SK-N-SH treated with all-trans-retinoic acid at 6 μM for 48 hours (cell line): Measurements from ENCODE around the gene TOP3A.

ENCODE experiments used
- ATAC-seq: fragments of 200-7000 bp; cut with Tn5 transposase; 3 replicates; pipeline ENCODE4 v1.9.1; 2020; ENCODE audit warnings: mild to moderate bottlenecking, moderate library complexity
- ARNTL ChIP-seq: fragments of 450-650 bp; formaldehyde crosslinking; IDR thresholded peaks from 2 replicates; pipeline ENCODE4 v1.5.0; 2020; ENCODE audit warnings: low read depth, mild to moderate bottlenecking, moderate library complexity, borderline replicate concordance
- BACH2 ChIP-seq: fragments of 250-450 bp; sonication (Bioruptor Pico); IDR thresholded peaks from 2 replicates; pipeline ENCODE4 v1.9.0; 2021; ENCODE audit warnings: mild to moderate bottlenecking, borderline replicate concordance
- CSDC2 ChIP-seq: fragments of 250-450 bp; sonication (Bioruptor Pico); IDR thresholded peaks from 2 replicates; pipeline ENCODE4 v1.5.0; 2020; ENCODE audit warnings: mild to moderate bottlenecking, moderate library complexity
- ESRRG ChIP-seq: fragments of 250-450 bp; sonication (Bioruptor Pico); IDR thresholded peaks from 2 replicates; pipeline ENCODE4 v1.6.1; 2021; ENCODE audit warnings: mild to moderate bottlenecking
- GLIS3 ChIP-seq: fragments of 250-450 bp; sonication (Bioruptor Pico); IDR thresholded peaks from 2 replicates; pipeline ENCODE4 v1.5.0; 2020; ENCODE audit warnings: mild to moderate bottlenecking, moderate library complexity
- ISL1 ChIP-seq: fragments of 250-450 bp; sonication (Bioruptor Pico); IDR thresholded peaks from 2 replicates; pipeline ENCODE4 v2.1.2; 2022; ENCODE audit warnings: mild to moderate bottlenecking, moderate library complexity
- OSR1 ChIP-seq: fragments of 250-450 bp; sonication (Bioruptor Pico); IDR thresholded peaks from 2 replicates; pipeline ENCODE4 v1.8.0; 2022; ENCODE audit warnings: moderate library complexity, mild to moderate bottlenecking, inconsistent platforms
- PPARA ChIP-seq: fragments of 250-450 bp; sonication (Bioruptor Pico); IDR thresholded peaks from 2 replicates; pipeline ENCODE4 v1.5.0; 2020; ENCODE audit warnings: mild to moderate bottlenecking, borderline replicate concordance
- RARB ChIP-seq: fragments of 250-450 bp; sonication (Bioruptor Pico); IDR thresholded peaks from 2 replicates; pipeline ENCODE4 v1.8.0; 2021; ENCODE audit warnings: mild to moderate bottlenecking, moderate library complexity
- TCF4 ChIP-seq: fragments of 250-450 bp; sonication (Bioruptor Pico); IDR thresholded peaks from 2 replicates; pipeline ENCODE4 v1.8.0; 2021; ENCODE audit warnings: mild to moderate bottlenecking, moderate library complexity, borderline replicate concordance
- TOX ChIP-seq: fragments of 250-450 bp; sonication (Bioruptor Pico); IDR thresholded peaks from 2 replicates; pipeline ENCODE4 v1.8.0; 2021; ENCODE audit warnings: mild to moderate bottlenecking, moderate library complexity, borderline replicate concordance
- ZC3H10 ChIP-seq: fragments of 250-450 bp; sonication (Bioruptor Pico); IDR thresholded peaks from 2 replicates; pipeline ENCODE4 v1.5.1; 2021; ENCODE audit warnings: mild to moderate bottlenecking, moderate library complexity
- ZFP3 ChIP-seq: fragments of 250-450 bp; sonication (Bioruptor Pico); IDR thresholded peaks from 2 replicates; pipeline ENCODE4 v1.5.0; 2020; ENCODE audit warnings: mild to moderate bottlenecking, moderate library complexity
- ZFP30 ChIP-seq: fragments of 450-650 bp; formaldehyde crosslinking; IDR thresholded peaks from 2 replicates; pipeline ENCODE4 v1.5.0; 2022; ENCODE audit warnings: mild to moderate bottlenecking, moderate library complexity
- ZNF565 ChIP-seq: fragments of 450-650 bp; formaldehyde crosslinking; conservative IDR thresholded peaks from 2 replicates; pipeline ENCODE4 v1.5.0; 2020; ENCODE audit warnings: low read depth, mild to moderate bottlenecking, moderate library complexity
- ZNF70 ChIP-seq: fragments of 450-650 bp; formaldehyde crosslinking; IDR thresholded peaks from 2 replicates; pipeline ENCODE4 v1.5.0; 2020; ENCODE audit warnings: mild to moderate bottlenecking, moderate library complexity
- ZNF8 ChIP-seq: fragments of 450-650 bp; formaldehyde crosslinking; IDR thresholded peaks from 2 replicates; pipeline ENCODE4 v1.5.0; 2020; ENCODE audit warnings: mild to moderate bottlenecking, moderate library complexity
- TF ChIP-seq, protein P1 (sequence below): fragments of 250-450 bp; sonication (Bioruptor Pico); IDR thresholded peaks from 2 replicates; pipeline ENCODE4 v1.5.1; 2020; ENCODE audit warnings: low read depth, mild to moderate bottlenecking, moderate library complexity
- TF ChIP-seq, protein P2 (sequence below): fragments of 250-450 bp; sonication (Bioruptor Pico); IDR thresholded peaks from 2 replicates; pipeline ENCODE4 v1.5.0; 2020; ENCODE audit warnings: mild to moderate bottlenecking, moderate library complexity
- TF ChIP-seq, protein P3 (sequence below): fragments of 250-450 bp; sonication (Bioruptor Pico); IDR thresholded peaks from 2 replicates; pipeline ENCODE4 v1.8.0; 2020; ENCODE audit warnings: mild to moderate bottlenecking, moderate library complexity, borderline replicate concordance
- TF ChIP-seq, protein P4 (sequence below): fragments of 250-450 bp; sonication (Bioruptor Pico); IDR thresholded peaks from 2 replicates; pipeline ENCODE4 v1.8.0; 2021; ENCODE audit warnings: low read depth, mild to moderate bottlenecking, moderate library complexity, borderline replicate concordance

Gene TOP3A

DNA sequence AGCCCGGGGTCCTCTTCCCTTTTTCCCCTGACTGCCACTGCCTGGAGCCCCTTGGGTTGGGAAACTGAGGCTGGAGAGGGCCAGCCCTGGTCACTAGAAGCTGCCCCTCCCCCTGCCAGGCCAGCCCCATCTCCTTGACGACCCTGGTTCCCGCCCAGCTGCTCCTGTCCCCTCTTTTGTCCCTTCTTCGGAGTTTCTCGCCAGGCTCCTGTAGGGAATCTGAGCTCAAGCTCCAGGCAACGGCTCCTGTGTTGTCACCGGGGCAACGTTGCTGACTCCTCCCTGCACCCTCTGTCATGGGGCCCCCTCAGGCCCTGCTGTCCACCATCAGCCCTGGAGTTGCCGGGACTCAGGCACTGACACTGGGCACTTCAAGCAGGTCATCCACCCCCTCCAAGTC lies 83.6 kb downstream of the TOP3A start:
- no peak for TF ChIP-seq ISL1 (CRISPR knock-in tag)
- TF ChIP-seq RARB (CRISPR knock-in tag) = no peak
- TF ChIP-seq PPARA (CRISPR knock-in tag) = no peak
- no peak for TF ChIP-seq ZNF70 (CRISPR knock-in tag)
- TF ChIP-seq TOX (CRISPR knock-in tag) = no peak
- TF ChIP-seq GLIS3 (CRISPR knock-in tag) = no peak
- TF ChIP-seq, protein P1, sequence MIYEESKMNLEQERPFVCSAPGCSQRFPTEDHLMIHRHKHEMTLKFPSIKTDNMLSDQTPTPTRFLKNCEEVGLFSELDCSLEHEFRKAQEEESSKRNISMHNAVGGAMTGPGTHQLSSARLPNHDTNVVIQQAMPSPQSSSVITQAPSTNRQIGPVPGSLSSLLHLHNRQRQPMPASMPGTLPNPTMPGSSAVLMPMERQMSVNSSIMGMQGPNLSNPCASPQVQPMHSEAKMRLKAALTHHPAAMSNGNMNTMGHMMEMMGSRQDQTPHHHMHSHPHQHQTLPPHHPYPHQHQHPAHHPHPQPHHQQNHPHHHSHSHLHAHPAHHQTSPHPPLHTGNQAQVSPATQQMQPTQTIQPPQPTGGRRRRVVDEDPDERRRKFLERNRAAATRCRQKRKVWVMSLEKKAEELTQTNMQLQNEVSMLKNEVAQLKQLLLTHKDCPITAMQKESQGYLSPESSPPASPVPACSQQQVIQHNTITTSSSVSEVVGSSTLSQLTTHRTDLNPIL = no peak
- TF ChIP-seq BACH2 (CRISPR knock-in tag) = no peak
- TF ChIP-seq ZFP30 = no peak
- TF ChIP-seq, protein P2, sequence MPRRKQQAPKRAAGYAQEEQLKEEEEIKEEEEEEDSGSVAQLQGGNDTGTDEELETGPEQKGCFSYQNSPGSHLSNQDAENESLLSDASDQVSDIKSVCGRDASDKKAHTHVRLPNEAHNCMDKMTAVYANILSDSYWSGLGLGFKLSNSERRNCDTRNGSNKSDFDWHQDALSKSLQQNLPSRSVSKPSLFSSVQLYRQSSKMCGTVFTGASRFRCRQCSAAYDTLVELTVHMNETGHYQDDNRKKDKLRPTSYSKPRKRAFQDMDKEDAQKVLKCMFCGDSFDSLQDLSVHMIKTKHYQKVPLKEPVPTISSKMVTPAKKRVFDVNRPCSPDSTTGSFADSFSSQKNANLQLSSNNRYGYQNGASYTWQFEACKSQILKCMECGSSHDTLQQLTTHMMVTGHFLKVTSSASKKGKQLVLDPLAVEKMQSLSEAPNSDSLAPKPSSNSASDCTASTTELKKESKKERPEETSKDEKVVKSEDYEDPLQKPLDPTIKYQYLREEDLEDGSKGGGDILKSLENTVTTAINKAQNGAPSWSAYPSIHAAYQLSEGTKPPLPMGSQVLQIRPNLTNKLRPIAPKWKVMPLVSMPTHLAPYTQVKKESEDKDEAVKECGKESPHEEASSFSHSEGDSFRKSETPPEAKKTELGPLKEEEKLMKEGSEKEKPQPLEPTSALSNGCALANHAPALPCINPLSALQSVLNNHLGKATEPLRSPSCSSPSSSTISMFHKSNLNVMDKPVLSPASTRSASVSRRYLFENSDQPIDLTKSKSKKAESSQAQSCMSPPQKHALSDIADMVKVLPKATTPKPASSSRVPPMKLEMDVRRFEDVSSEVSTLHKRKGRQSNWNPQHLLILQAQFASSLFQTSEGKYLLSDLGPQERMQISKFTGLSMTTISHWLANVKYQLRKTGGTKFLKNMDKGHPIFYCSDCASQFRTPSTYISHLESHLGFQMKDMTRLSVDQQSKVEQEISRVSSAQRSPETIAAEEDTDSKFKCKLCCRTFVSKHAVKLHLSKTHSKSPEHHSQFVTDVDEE (CRISPR knock-in tag) = no peak
- TF ChIP-seq ZNF8 (CRISPR knock-in tag) = no peak
- TF ChIP-seq, protein P3, sequence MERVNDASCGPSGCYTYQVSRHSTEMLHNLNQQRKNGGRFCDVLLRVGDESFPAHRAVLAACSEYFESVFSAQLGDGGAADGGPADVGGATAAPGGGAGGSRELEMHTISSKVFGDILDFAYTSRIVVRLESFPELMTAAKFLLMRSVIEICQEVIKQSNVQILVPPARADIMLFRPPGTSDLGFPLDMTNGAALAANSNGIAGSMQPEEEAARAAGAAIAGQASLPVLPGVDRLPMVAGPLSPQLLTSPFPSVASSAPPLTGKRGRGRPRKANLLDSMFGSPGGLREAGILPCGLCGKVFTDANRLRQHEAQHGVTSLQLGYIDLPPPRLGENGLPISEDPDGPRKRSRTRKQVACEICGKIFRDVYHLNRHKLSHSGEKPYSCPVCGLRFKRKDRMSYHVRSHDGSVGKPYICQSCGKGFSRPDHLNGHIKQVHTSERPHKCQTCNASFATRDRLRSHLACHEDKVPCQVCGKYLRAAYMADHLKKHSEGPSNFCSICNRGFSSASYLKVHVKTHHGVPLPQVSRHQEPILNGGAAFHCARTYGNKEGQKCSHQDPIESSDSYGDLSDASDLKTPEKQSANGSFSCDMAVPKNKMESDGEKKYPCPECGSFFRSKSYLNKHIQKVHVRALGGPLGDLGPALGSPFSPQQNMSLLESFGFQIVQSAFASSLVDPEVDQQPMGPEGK = no peak
- no peak for TF ChIP-seq ZC3H10 (CRISPR knock-in tag)
- no peak for TF ChIP-seq ZNF565 (CRISPR knock-in tag)
- TF ChIP-seq, protein P4, sequence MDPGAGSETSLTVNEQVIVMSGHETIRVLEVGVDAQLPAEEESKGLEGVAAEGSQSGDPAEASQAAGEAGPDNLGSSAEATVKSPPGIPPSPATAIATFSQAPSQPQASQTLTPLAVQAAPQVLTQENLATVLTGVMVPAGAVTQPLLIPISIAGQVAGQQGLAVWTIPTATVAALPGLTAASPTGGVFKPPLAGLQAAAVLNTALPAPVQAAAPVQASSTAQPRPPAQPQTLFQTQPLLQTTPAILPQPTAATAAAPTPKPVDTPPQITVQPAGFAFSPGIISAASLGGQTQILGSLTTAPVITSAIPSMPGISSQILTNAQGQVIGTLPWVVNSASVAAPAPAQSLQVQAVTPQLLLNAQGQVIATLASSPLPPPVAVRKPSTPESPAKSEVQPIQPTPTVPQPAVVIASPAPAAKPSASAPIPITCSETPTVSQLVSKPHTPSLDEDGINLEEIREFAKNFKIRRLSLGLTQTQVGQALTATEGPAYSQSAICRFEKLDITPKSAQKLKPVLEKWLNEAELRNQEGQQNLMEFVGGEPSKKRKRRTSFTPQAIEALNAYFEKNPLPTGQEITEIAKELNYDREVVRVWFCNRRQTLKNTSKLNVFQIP (CRISPR knock-in tag) = no peak
- TF ChIP-seq CSDC2 = no peak
- TF ChIP-seq TCF4 = no peak
- TF ChIP-seq OSR1 (CRISPR knock-in tag) = no peak
- TF ChIP-seq ARNTL (CRISPR knock-in tag) = no peak
- TF ChIP-seq ZFP3 (CRISPR knock-in tag) = no peak
- ATAC-seq = no peak

DNA sequence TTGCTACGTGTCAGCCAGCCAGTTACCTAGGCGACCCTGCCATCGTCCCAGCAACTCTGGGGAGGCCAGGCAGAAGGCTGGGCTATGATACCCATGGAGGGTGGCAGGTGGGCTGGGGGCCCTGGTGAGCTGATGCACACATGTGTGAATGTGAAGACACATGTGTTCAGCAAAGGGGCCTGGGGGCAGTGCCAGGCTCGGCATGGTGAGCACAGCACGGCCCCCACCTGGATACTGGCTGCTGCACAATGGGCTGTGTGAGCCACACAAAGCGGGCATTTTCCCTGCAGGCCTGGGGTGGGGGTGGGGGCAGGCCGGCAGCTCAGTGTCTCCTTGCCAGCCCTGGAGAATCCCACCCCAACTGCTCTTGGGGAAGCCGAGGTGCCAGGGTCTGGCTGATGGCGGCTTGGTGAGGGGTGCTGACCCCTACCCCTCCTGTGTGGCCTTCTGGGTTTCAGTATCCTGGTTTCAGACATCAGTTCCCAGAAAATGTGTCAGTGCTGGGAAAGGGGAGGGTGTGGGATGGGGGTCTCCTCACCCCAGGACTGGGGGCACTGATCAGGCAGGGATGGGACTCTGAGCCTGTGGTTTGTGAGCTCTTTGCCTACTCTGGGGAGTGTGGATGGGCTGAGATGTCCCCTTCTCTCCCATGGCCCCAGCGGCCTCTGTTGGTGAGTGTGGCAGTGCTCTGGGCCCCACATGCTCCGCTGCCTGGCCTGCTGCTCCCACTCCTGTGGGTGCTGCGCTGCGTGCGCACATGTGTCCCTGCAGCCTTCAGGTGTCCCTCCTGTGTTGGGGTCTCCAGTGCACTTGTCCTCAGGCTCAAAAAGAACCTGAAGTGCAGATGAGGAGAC lies 84.3 kb downstream of the TOP3A start:
- ATAC-seq = no peak
- TF ChIP-seq RARB (CRISPR knock-in tag) = no peak
- TF ChIP-seq BACH2 (CRISPR knock-in tag) = no peak
- TF ChIP-seq ZNF8 (CRISPR knock-in tag) = no peak
- TF ChIP-seq, protein P2 (CRISPR knock-in tag) = no peak
- TF ChIP-seq, protein P1 = no peak
- no peak for TF ChIP-seq ESRRG
- TF ChIP-seq, all 23 proteins: peak for 0
